HG03103 (cell line): ENCODE data around the gene LILRA5.
"Not testable (repeated sequence)": the region's sequence is repeated elsewhere in the genome, so short reads cannot be mapped to it uniquely, and the experiment has no call there.

ENCODE experiments used
- ATAC-seq: cut with Tn5 transposase; IDR thresholded peaks from one replicate; pipeline ENCODE4 v1.9.1; 2021; ENCODE audit warnings: low read depth; ENCODE audit not compliant: unreplicated experiment

The LILRA5 gene

GRCh38 chr19:54335164-54335563 is 22.2 kb upstream of the LILRA5 start:
- no peak for ATAC-seq

- no peak for ATAC-seq
Measured at GRCh38 chr19:54333586-54334298, 20.8 kb upstream of the LILRA5 start.

- ATAC-seq: no peak
Measured at GRCh38 chr19:54332149-54332548, 19.2 kb upstream of the LILRA5 start.

- ATAC-seq: no peak
Measured at GRCh38 chr19:54331626-54332025, 18.7 kb upstream of the LILRA5 start.

- ATAC-seq: no peak
Measured at GRCh38 chr19:54329476-54330165, 16.7 kb upstream of the LILRA5 start.

- ATAC-seq: not testable (repeated sequence)
Measured at GRCh38 chr19:54328781-54329180, 15.8 kb upstream of the LILRA5 start.

GRCh38 chr19:54325631-54326030 is 12.7 kb upstream of the LILRA5 start:
- no peak for ATAC-seq

- no peak for ATAC-seq
Measured at GRCh38 chr19:54325194-54325621, 12.2 kb upstream of the LILRA5 start.

- no peak for ATAC-seq
Measured at GRCh38 chr19:54324071-54324470, 11.1 kb upstream of the LILRA5 start.

- ATAC-seq: not testable (repeated sequence)
Measured at GRCh38 chr19:54322934-54323333, 10.0 kb upstream of the LILRA5 start.

GRCh38 chr19:54322295-54322694 is 9.3 kb upstream of the LILRA5 start:
- ATAC-seq: not testable (repeated sequence)

GRCh38 chr19:54319892-54320670 is 7.1 kb upstream of the LILRA5 start:
- ATAC-seq: no peak

- ATAC-seq: no peak
Measured at GRCh38 chr19:54319049-54319448, 6.1 kb upstream of the LILRA5 start.

GRCh38 chr19:54317965-54318240 is 4.9 kb upstream of the LILRA5 start:
- ATAC-seq: no peak

- ATAC-seq: no peak
Measured at GRCh38 chr19:54317108-54317964, 4.4 kb upstream of the LILRA5 start.

GRCh38 chr19:54316746-54317107 is 3.8 kb upstream of the LILRA5 start:
- ATAC-seq: no peak

- no peak for ATAC-seq
Measured at GRCh38 chr19:54315956-54316355, 3.0 kb upstream of the LILRA5 start.

GRCh38 chr19:54312011-54312410 is 955 bp downstream of the LILRA5 start:
- no peak for ATAC-seq

GRCh38 chr19:54311486-54311885 is 1.5 kb downstream of the LILRA5 start:
- no peak for ATAC-seq

GRCh38 chr19:54310543-54310942 is 2.4 kb downstream of the LILRA5 start:
- no peak for ATAC-seq

- no peak for ATAC-seq
Measured at GRCh38 chr19:54309811-54310210, 3.2 kb downstream of the LILRA5 start.
